Activated CD8-positive, alpha-beta memory T cell treated with anti-CD3 and anti-CD28 coated beads for 1 hour (primary cell): Measurements from ENCODE around the gene DEXI.
"Not testable (repeated sequence)": the region's sequence is repeated elsewhere in the genome, so short reads cannot be mapped to it uniquely, and the experiment has no call there.

ENCODE experiments used
- DNase-seq, 2 donors: peaks; one replicate each; pipeline ENCODE4 v3.0.0-alpha.2; 2020; ENCODE audit warnings: low read depth in 1 of 2; ENCODE audit errors: extremely low read depth in 1 of 2

Gene DEXI

DNA sequence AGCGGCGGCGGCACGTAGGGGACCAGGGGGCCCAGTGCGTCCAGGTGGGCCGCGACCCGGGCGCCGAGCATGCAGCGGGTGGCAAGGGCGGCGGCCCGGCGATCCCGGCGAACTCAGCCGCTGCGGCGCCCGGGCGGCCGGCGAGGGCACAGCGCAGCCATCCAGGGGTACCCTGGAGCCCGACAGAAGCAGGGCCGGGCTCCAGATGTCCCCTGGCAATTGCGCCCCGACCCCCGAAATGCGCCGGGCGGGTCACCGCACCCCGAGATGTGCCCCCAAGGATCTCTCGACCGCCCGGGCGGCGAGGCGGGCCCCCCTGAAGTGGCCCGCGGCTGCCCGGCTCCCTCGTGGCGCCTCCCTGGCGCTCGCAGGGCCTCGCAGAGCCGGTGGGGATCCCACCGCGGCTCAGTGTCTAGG, 325 bp downstream of the DEXI start:
- DNase-seq = not testable (repeated sequence)

DNA sequence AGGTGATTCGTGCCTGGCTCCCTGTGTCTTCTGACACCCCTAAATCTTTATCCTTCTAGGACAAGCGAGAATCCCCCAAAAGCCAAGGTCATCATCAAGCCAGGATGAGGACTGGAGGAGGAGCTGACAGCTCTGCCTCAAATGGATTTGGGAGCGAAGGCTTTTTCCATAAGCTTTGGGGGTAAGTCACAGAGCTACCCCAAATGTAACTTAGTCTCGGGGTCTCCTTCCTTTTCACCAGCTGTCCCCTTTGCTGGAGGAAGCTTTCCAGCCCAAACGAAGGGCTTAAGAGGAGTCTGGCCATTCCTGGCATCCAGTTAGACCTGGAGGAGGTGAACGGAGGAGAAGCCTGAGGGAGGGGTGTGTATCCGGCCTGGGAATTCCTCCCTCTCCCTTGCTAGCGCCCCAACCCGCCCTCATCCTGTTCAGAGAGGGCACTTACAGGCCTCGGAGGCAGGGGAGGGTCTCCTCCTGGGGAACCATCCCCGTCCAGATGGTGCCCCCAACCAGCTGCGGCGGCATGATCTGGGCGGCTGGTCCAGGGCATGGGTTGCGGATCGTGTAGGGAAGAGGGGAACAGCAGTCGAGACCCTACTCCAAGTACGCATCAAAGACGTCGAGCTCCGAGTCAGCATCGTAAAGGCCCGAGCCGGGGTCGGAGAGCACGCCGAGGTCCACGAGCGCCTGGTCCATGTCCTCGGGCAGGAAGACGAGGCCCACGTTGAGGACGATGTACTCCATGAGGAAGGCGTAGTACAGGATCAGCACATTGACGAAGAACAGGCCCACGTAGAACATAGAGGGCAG, 938 bp downstream of the DEXI start:
- DNase-seq = no peak

DNA sequence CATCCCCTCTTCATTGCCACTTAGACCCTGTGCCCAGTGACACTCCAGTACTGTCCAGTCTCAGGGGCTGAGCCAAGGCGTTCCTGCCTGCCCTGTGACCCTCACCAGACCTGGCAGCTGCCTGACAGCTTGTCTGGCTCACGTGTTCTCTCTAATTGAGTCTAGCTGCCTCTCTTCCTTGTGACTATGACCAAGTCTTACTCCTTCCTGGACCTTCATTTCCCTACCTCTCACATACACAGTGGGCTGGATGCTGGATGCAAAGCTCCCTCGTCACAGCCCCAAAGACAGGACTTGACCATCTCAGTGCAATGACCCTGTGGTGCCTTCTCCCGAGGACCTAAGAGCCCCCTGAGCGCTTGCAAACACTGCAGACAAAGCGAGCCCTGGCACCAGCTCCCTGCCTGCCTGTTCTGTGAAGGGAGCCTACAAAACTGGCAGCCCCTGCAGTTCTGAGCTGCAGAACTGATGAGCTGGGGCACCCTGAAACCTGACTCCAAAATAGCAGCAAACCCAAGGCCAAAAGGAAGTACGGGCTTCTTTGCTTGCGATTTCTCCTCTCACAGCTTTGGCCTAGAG, 1.7 kb downstream of the DEXI start:
- DNase-seq = no peak

DNA sequence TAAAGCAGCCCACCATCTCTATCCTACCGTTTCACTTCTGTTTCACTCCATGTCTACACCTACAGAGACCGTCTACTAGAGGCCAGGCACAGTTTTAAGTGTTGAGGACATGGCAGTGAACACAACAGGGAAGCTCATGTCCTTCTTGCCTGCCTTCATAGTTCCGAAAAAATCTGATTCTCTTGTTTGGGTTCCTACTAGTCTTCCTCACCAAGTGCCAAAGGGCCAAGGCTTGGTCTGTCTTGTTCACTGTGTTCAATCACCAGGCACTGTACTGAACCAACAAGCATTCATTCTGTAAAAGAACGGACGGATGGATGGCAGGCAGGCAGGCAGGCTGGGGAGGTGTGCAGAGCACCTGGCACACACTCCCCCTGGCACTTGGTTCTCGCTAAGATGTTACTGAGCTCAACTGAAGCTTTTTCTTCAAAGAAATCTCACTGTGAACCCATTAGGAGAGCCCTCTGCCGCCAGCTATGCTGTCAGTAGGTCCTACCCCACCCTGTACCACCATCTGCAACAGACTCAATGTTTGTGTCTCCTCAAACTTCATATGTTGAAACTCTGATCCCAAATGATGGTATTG, 2.5 kb downstream of the DEXI start:
- DNase-seq = no peak

GRCh38 chr16:10938796-10939648, 3.2 kb downstream of the DEXI start:
- no peak for DNase-seq

- no peak for DNase-seq
Observed at GRCh38 chr16:10938321-10938720, 3.9 kb downstream of the DEXI start.

- DNase-seq = no peak
Observed at GRCh38 chr16:10937068-10937859, 5.0 kb downstream of the DEXI start.

DNA sequence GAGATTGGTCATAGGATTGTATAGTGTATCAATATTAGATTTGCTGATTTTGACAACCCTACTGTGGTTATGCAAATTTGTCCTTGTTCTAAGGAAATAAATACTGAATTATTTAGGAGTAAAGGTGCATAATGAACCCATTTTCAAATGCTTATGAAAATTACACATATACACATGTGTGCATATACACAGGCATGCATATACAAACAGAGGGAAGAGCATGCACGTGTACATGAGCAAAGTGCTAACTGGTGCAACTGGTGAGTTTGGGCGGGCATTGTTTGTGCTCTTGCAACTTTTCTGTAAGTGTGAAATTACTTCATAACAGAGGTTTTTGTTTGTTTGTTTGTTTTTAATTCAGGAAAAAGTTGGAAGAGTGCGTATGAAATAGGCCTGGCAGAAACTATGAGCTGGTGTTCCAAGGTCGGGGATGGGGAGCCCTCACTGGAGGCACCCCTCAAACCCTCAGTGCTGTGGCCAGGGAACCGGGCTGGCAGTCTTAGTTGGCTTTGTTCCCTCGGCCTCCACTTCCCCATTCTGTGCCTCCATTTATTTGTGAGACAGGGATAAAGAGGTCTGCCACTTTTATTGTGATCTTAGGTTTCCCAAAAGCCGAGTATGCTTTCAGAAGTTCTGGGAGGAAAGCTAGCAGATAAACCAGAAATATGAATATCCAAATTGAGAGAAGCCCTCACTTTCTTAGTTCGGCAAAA, 5.8 kb downstream of the DEXI start:
- DNase-seq = no peak

GRCh38 chr16:10935226-10935915, 6.9 kb downstream of the DEXI start:
- no peak for DNase-seq

GRCh38 chr16:10934325-10935107, 7.8 kb downstream of the DEXI start:
- no peak for DNase-seq

DNA sequence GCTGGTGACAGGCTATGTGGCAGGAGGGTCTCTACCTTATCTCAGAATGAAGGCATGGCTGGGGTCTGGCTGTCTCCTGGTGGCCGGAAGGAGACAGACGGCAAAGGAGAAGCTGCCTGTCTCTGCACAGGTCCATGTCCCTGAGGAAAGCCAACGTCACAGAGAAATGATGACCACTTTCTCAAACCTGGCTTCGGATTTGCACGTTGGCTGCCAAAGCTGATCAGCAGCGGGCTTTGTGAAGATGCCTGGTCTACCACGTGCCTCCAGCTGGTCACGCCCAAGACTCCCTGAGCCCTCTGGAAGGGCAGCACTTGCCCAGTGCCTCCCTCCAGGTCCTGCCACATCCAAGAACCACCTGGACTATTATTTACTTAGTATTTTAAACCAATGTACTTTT, 8.4 kb downstream of the DEXI start:
- DNase-seq = no peak

GRCh38 chr16:10932959-10933710, 9.1 kb downstream of the DEXI start:
- DNase-seq = no peak

DNA sequence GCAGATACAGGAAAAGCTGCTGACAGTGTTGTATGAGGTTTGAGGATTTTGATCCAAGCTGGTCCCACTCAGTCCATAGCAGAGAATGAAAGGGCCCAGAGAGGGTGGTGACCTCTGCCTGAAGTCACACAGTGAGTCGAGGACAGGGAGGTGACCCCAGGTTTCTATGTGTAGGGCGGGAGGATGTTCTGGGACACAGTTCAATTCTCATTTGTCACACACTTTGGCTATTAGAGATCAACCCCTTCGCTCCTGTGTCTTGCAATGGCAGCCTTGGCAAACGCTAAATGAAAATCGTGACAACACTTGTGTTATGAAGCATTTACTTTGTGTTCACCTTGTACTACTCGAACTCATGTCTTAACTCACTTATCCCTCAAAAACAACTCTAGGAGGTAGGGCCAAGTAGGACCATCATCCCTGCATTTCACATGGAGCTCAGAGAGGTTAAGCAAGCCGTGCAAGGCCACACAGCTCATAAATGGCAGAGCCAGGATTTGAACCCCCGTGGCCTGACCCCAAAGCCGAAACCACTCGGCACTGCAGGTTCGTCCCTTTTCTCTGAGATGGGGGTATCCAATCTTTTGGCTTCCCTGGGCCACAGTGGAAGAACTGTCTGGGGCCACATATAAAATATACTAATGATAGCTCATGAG, 10.2 kb downstream of the DEXI start:
- DNase-seq = no peak

GRCh38 chr16:10931134-10931533, 11.1 kb downstream of the DEXI start:
- no peak for DNase-seq

- DNase-seq = no peak
Observed at GRCh38 chr16:10930755-10931093, 11.5 kb downstream of the DEXI start.

DNA sequence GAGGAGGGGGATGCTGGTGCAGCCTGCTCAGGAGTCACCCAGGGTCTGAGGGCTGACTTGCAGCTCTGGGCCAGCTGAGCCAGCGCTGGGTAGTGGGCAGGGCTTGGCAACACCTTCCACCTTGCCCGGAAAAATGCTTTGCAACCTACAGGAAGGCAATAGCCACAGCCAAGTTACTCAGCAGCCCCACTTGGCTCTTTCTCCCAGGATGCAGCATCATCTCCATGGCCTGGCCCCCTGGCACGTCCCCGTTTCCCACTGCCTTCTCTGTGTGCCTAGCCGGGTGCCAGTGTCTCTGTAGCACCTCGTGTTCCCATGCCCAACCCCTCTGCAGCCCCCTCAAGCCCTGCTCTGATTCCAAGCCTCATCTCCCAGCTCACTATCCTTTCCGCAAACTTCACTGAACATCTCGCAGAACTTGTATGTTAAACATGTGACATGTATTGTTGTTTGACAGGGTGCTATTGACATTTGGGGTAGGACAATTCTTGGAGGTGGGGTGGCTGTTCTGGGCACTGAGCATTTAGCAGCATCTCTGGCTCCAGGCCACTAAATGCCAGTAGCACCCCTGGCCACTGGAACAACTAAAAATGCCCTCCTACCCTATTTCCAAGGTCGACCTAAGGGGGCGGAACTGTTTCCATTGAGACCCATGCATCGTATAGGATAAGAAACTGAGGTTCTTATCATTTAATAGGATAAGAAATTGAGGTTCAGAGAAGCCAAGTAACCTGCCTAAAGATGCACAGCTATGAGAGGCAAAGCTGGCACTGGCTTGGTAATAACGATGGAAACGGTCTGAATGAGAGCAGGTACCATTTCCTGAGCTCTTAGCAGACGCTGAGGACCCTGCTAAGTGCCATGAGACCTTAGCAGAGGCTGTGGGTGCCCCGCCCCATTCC, 12.2 kb downstream of the DEXI start:
- DNase-seq = no peak
